HG02588 (cell line): Measurements from ENCODE around the gene PABPN1.

Experiments
- ATAC-seq: cut with Tn5 transposase; IDR thresholded peaks from one replicate; pipeline ENCODE4 v1.9.1; 2021; ENCODE audit warnings: mild to moderate bottlenecking, moderate library complexity; ENCODE audit not compliant: unreplicated experiment

Gene PABPN1

GRCh38 chr14:23326491-23327332 lies 5.5 kb downstream of the PABPN1 start:
- no peak for ATAC-seq

- no peak for ATAC-seq
These were observed 6.9 kb downstream of the PABPN1 start for GRCh38 chr14:23327947-23328744.

- ATAC-seq = no peak
These were observed 14.4 kb downstream of the PABPN1 start for GRCh38 chr14:23335623-23336022.

- no peak for ATAC-seq
These were observed 18.4 kb downstream of the PABPN1 start for GRCh38 chr14:23339506-23340268.

- ATAC-seq = no peak
These were observed 23.2 kb downstream of the PABPN1 start for GRCh38 chr14:23344481-23344880.

GRCh38 chr14:23345987-23346692 lies 24.9 kb downstream of the PABPN1 start:
- ATAC-seq = no peak

GRCh38 chr14:23346693-23347405 lies 25.6 kb downstream of the PABPN1 start:
- ATAC-seq = no peak

GRCh38 chr14:23347406-23348296 lies 26.4 kb downstream of the PABPN1 start:
- ATAC-seq = no peak

GRCh38 chr14:23348297-23348655 lies 27.0 kb downstream of the PABPN1 start:
- ATAC-seq = no peak

GRCh38 chr14:23349156-23349845 lies 28.0 kb downstream of the PABPN1 start:
- no peak for ATAC-seq

- no peak for ATAC-seq
These were observed 30.6 kb downstream of the PABPN1 start for GRCh38 chr14:23351681-23352505.

GRCh38 chr14:23352506-23353432 lies 31.5 kb downstream of the PABPN1 start, which contains the start of gene SLC22A17:
SLC22A17 (minus strand) TSS chr14:23352887.
- no peak for ATAC-seq

- no peak for ATAC-seq
These were observed 32.1 kb downstream of the PABPN1 start for GRCh38 chr14:23353433-23353780.

GRCh38 chr14:23354990-23355389 lies 33.7 kb downstream of the PABPN1 start:
- ATAC-seq = no peak

- ATAC-seq = no peak
These were observed 34.7 kb downstream of the PABPN1 start for GRCh38 chr14:23355871-23356435.

- no peak for ATAC-seq
These were observed 35.4 kb downstream of the PABPN1 start for GRCh38 chr14:23356662-23357061.
